Aorta (tissue), 5 donors: Measurements from ENCODE around the gene CYP19A1. TPM values are rescaled to one million over a fixed set of nuclear protein-coding genes. Genes with fewer than 3 reads are reported as not detected.
A peak's percentile ranks its signal among the peaks of the same experiment; 100 is the strongest.

ENCODE experiments used
- ATAC-seq: fragments of 200-7000 bp; cut with Tn5 transposase; one replicate; pipeline ENCODE4 v1.9.1; 2022; ENCODE audit warnings: moderate library complexity; ENCODE audit not compliant: low FRiP score
- DNase-seq, 2 donors: peaks; one replicate each; pipeline ENCODE4 v3.0.0-alpha.2; 2020
- H3K27ac ChIP-seq, 2 donors: one replicate each; pipeline ENCODE4 v1.5.1; 2013; ENCODE audit warnings: low read length in 2 of 2, mild to moderate bottlenecking in 2 of 2, moderate library complexity in 2 of 2, control low read depth in 1 of 2, inconsistent platforms in 1 of 2, low read depth in 1 of 2
- H3K27me3 ChIP-seq, 2 donors: one replicate each; pipeline ENCODE4 v1.6.1; 2013; ENCODE audit warnings: control low read depth in 1 of 2, low read length in 1 of 2, mild to moderate bottlenecking in 1 of 2, moderate library complexity in 1 of 2; ENCODE audit not compliant: insufficient read depth in 2 of 2, control insufficient read depth in 1 of 2
- H3K36me3 ChIP-seq, 2 donors: one replicate each; pipeline ENCODE4 v1.6.1; 2013; ENCODE audit warnings: control low read depth in 1 of 2, low read length in 1 of 2, mild to moderate bottlenecking in 1 of 2; ENCODE audit not compliant: insufficient read depth in 2 of 2, control insufficient read depth in 1 of 2
- H3K4me1 ChIP-seq, 2 donors: one replicate each; pipeline ENCODE4 v1.6.1; 2013; ENCODE audit warnings: low read length in 2 of 2, control low read depth in 1 of 2, mild to moderate bottlenecking in 1 of 2, moderate library complexity in 1 of 2; ENCODE audit not compliant: insufficient read depth in 2 of 2, control insufficient read depth in 1 of 2
- H3K4me3 ChIP-seq, 2 donors: one replicate each; pipeline ENCODE4 v1.5.1; 2013; ENCODE audit warnings: low read length in 2 of 2, control low read depth in 1 of 2, mild to moderate bottlenecking in 1 of 2
- H3K9me3 ChIP-seq: one replicate; pipeline ENCODE4 v1.6.1; 2013; ENCODE audit warnings: mild to moderate bottlenecking, low read length; ENCODE audit not compliant: control insufficient read depth
- WGBS, 2 donors: extraction: QIAGEN DNeasy Blood & Tissue Kit; methylation state at CpG; one replicate each; pipeline ENCODE4 v1.1.7; 2013; 5-methylcytosine and 5-hydroxymethylcytosine counted together
- intact Hi-C, 2 donors: fragments of 100-400 bp; cut with DNase I; formaldehyde crosslinking; loops; one replicate each; pipeline versions ENCODE4 v1.14.2 to v1.15.0; 2022
- polyA plus RNA-seq, 2 donors: library from polyadenylated mRNA; stranded (reverse); fragments of 200-250 nt; gene quantifications; one replicate each; pipeline ENCODE4 v1.2.3, GENCODE V29; 2013
- total RNA-seq, 2 donors: library from RNA; stranded (reverse); fragmentation: NEBNext Ultra II Directional; extraction: Animal tissue kit (Norgen Biotek cat#: 25700); gene quantifications; one replicate each; pipeline ENCODE4 v1.2.1, GENCODE V29; 2021
- donor health status: healthy with polysubstance abuse.
- donor health status: Bipolar disorder and iron deficiency.
- donor health status: DM: no; HTN: no; CAD: no.
- donor health status: DM: no; HTN: no; CAD: no.
- donor health status: DM: yes; HTN: yes; CAD: no.

CYP19A1 gene
- total and polyA plus RNA-seq, 4 donors = 0.77 to 4.8 (median 3.8) TPM

GRCh38 chr15:51367322-51367976 lies 29.1 kb upstream of the CYP19A1 start:
- Histone ChIP-seq H3K4me3 (no peak overlapping the region), H3K27me3 (no peaks in the 10 kb centered on the region), H3K4me1 (peaks cover 1 to 5% of the 10 kb centered on the region in 2 donors), H3K27ac (no peak overlapping the region), H3K36me3 (no peaks in the 10 kb centered on the region), H3K9me3 (no peaks in the 10 kb centered on the region)
- DNase-seq (no peak), ATAC-seq (peak; percentile 15)
- WGBS, 2 donors = 89 to 90% methylated on average over 10 of the region's 10 CpGs
- intact Hi-C loops = no loop called here

- 91 to 92% methylated on average over 3 of the region's 3 CpGs for WGBS, 2 donors
- H3K4me1 ChIP-seq = peaks cover 1 to 5% of the 10 kb centered on the region in 2 donors
These were observed 28.5 kb upstream of the CYP19A1 start for GRCh38 chr15:51366920-51367319.

GRCh38 chr15:51366071-51366470 lies 27.7 kb upstream of the CYP19A1 start:
- DNase-seq (no peak), ATAC-seq (no peak)
- Histone ChIP-seq H3K27me3 (no peaks in the 10 kb centered on the region), H3K27ac (no peak overlapping the region), H3K9me3 (no peaks in the 10 kb centered on the region), H3K36me3 (no peaks in the 10 kb centered on the region), H3K4me1 (peaks cover 0 to 5% of the 10 kb centered on the region in 2 donors), H3K4me3 (no peak overlapping the region)
- intact Hi-C loops = no loop called here
- 81 to 97% methylated on average over 5 of the region's 5 CpGs for WGBS, 2 donors

More at GRCh38 chr15:51366920-51367319, 28.5 kb upstream of the CYP19A1 start:
- H3K36me3 ChIP-seq = no peaks in the 10 kb centered on the region
- no peaks in the 10 kb centered on the region for H3K9me3 ChIP-seq
- intact Hi-C loops = no loop called here
- no peak for DNase-seq
- peak; percentile 56 for ATAC-seq
- no peaks in the 10 kb centered on the region for H3K27me3 ChIP-seq
- H3K4me3 ChIP-seq = no peak overlapping the region
- H3K27ac ChIP-seq = no peak overlapping the region

- 94% methylated on average over 6 of the region's 6 CpGs for WGBS, 2 donors
- H3K27ac ChIP-seq = no peak overlapping the region
- DNase-seq = no peak
- peaks cover 0 to 5% of the 10 kb centered on the region in 2 donors for H3K4me1 ChIP-seq
- intact Hi-C loops = no loop called here
- H3K36me3 ChIP-seq = no peaks in the 10 kb centered on the region
- no peak overlapping the region for H3K4me3 ChIP-seq
- H3K27me3 ChIP-seq = no peaks in the 10 kb centered on the region
- no peak for ATAC-seq
- no peaks in the 10 kb centered on the region for H3K9me3 ChIP-seq
These were observed 27.0 kb upstream of the CYP19A1 start for GRCh38 chr15:51365417-51365816.

- DNase-seq (no peak), ATAC-seq (no peak)
- intact Hi-C loops = no loop called here
- Histone ChIP-seq H3K36me3 (no peaks in the 10 kb centered on the region), H3K4me1 (no peaks in the 10 kb centered on the region), H3K27me3 (no peaks in the 10 kb centered on the region), H3K9me3 (no peaks in the 10 kb centered on the region), H3K27ac (no peak overlapping the region), H3K4me3 (no peak overlapping the region)
- WGBS, 2 donors = 80 to 82% methylated on average over 9 of the region's 9 CpGs
These were observed 25.0 kb upstream of the CYP19A1 start for GRCh38 chr15:51363383-51363782.

- no peaks in the 10 kb centered on the region for H3K36me3 ChIP-seq
- no peak overlapping the region for H3K27ac ChIP-seq
- H3K4me1 ChIP-seq = no peaks in the 10 kb centered on the region
- ATAC-seq (no peak), DNase-seq (no peak)
- intact Hi-C loops = no loop called here
- 78 to 80% methylated on average over 7 of the region's 7 CpGs for WGBS, 2 donors
- H3K9me3 ChIP-seq = no peaks in the 10 kb centered on the region
- H3K4me3 ChIP-seq = no peak overlapping the region
- H3K27me3 ChIP-seq = no peaks in the 10 kb centered on the region
These were observed 21.6 kb upstream of the CYP19A1 start for GRCh38 chr15:51359981-51360380.

- DNase-seq (no peak), ATAC-seq (no peak)
- peaks cover 3 to 6% of the 10 kb centered on the region in 2 donors for H3K4me1 ChIP-seq
- no peaks in the 10 kb centered on the region for H3K27me3 ChIP-seq
- intact Hi-C loops = no loop called here
- no peaks in the 10 kb centered on the region for H3K9me3 ChIP-seq
- no peak overlapping the region for H3K4me3 ChIP-seq
- no peak overlapping the region for H3K27ac ChIP-seq
- WGBS, 2 donors = 96 to 98% methylated on average over 6 of the region's 6 CpGs
- H3K36me3 ChIP-seq = no peaks in the 10 kb centered on the region
These were observed 18.6 kb upstream of the CYP19A1 start for GRCh38 chr15:51356983-51357382.

- ATAC-seq (no peak), DNase-seq (no peak)
- H3K9me3 ChIP-seq = no peaks in the 10 kb centered on the region
- H3K27ac ChIP-seq = no peak overlapping the region
- intact Hi-C loops = no loop called here
- H3K4me1 ChIP-seq = peaks cover 3 to 6% of the 10 kb centered on the region in 2 donors
- H3K4me3 ChIP-seq = no peak overlapping the region
- no peaks in the 10 kb centered on the region for H3K36me3 ChIP-seq
- 97% methylated on average over 5 of the region's 5 CpGs for WGBS, 2 donors
- no peaks in the 10 kb centered on the region for H3K27me3 ChIP-seq
These were observed 17.8 kb upstream of the CYP19A1 start for GRCh38 chr15:51356147-51356546.

- no peaks in the 10 kb centered on the region for H3K27me3 ChIP-seq
- H3K4me1 ChIP-seq = peaks cover 3 to 6% of the 10 kb centered on the region in 2 donors
- ATAC-seq (no peak), DNase-seq (no peak)
- no peak overlapping the region for H3K27ac ChIP-seq
- no peaks in the 10 kb centered on the region for H3K9me3 ChIP-seq
- intact Hi-C loops = no loop called here
- WGBS, 2 donors = 98 to 100% methylated on average over 1 of the region's 1 CpG
- H3K36me3 ChIP-seq = no peaks in the 10 kb centered on the region
- no peak overlapping the region for H3K4me3 ChIP-seq
These were observed 16.7 kb upstream of the CYP19A1 start for GRCh38 chr15:51355096-51355495.
